Testis (tissue), 2 donors: ENCODE results near the gene ZNF235.

Experiments
- POLR2A ChIP-seq: fragments of 450-650 bp; IDR thresholded peaks from one replicate; pipeline ENCODE4 v1.6.1; 2017; ENCODE audit warnings: antibody characterized with exemption, mild to moderate bottlenecking, moderate library complexity
- TF ChIP-seq, protein P1 (sequence below), 3 experiments: fragments of 450-650 bp in 2 of 3; fragments of 200-600 bp in 1 of 3; sonication (generic) in 1 of 3; IDR thresholded peaks; one replicate each; pipeline ENCODE4 v1.5.1; 2016 to 2019; ENCODE audit warnings: antibody characterized with exemption in 3 of 3, mild to moderate bottlenecking in 2 of 3, moderate library complexity in 1 of 3

DNA sequence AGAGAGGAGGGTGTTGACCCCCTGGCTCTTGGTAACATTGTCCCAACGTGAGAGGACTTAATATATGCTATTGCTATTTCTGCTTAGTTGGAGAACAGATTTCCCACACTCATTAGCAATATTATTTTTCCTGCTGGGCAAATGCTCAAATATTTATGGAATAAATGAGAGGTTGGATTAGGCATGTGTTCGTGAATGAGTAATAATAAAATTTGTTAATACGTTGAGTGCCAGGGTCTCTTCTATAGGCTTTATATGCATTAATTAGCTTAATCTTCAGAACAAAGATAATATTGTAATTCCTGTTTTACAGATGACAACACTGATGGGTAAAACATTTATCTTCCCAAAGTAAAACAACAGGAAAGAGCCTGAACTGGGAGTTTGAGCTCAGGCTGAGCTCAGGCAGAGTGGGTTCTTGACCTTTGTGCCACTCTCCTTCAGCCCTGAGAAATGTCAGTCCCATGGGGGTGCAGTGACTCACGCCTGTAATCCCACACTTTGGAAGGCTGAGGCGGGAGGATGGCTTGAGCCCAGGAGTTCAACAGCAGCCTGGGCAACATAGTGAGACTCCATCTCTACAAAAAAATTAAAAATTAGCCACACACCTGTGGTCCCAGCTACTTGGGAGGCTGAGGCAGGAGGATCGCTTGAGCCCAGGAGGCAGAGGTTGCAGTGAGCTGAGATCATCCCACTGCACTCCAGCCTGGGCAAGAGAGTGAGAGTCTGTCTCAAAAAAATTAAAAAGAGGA, 44.0 kb downstream of the ZNF235 start:
- TF ChIP-seq, protein P1, sequence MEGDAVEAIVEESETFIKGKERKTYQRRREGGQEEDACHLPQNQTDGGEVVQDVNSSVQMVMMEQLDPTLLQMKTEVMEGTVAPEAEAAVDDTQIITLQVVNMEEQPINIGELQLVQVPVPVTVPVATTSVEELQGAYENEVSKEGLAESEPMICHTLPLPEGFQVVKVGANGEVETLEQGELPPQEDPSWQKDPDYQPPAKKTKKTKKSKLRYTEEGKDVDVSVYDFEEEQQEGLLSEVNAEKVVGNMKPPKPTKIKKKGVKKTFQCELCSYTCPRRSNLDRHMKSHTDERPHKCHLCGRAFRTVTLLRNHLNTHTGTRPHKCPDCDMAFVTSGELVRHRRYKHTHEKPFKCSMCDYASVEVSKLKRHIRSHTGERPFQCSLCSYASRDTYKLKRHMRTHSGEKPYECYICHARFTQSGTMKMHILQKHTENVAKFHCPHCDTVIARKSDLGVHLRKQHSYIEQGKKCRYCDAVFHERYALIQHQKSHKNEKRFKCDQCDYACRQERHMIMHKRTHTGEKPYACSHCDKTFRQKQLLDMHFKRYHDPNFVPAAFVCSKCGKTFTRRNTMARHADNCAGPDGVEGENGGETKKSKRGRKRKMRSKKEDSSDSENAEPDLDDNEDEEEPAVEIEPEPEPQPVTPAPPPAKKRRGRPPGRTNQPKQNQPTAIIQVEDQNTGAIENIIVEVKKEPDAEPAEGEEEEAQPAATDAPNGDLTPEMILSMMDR (IDR thresholded peaks at IDR 0.05), result no peak
- no peak for TF ChIP-seq POLR2A
